ENCODE measurements around the gene SLC29A1. TPM values are rescaled to one million over a fixed set of nuclear protein-coding genes. Genes with fewer than 3 reads are reported as not detected.
A peak's percentile ranks its signal among the peaks of the same experiment; 100 is the strongest.

Gene SLC29A1
- polyA plus RNA-seq, 3 donors = 50.7 to 253 (median 57.6) TPM

DNA sequence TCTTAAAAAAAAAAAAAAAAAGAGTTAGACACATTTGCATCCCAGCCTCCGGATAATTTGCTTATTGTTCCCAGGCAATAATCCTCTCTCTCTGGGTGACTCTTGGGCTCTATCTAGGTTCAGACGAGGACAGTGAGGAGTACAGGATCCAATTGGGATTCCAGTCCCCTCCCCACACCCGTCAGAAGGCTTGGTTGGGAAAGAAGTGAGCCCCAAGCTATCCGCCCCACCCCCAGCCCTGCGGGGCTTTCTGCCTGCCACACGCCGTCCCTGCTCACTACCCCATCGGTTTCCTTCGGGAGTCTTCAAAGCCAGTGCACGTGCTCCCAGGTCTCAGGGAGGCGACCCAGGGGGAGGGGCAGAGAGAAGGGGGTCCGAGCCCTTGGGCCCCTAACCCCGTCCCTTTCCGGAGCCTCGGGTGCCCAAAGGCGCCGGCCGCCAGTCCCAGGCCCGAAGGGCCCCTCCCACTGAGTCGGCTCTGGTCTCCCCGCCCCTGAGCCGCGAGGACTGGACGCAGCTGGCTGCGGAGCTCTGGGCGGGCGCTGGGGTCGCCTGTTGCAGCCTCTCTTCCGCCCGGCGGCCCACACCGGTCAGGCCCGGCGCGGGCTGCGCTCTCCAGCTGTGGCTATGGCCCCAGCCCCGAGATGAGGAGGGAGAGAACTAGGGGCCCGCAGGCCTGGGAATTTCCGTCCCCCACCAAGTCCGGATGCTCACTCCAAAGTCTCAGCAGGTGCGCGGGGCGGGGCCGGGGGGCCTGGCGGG lies 4.2 kb upstream of the SLC29A1 start:
- WGBS, 3 donors = 1 to 2% (median 2%) methylated on average over 35 to 45 of the region's 45 CpGs
- H3K27ac ChIP-seq (ENCODE audit: low read depth, low read length) = peak overlapping the region; percentile 52

DNA sequence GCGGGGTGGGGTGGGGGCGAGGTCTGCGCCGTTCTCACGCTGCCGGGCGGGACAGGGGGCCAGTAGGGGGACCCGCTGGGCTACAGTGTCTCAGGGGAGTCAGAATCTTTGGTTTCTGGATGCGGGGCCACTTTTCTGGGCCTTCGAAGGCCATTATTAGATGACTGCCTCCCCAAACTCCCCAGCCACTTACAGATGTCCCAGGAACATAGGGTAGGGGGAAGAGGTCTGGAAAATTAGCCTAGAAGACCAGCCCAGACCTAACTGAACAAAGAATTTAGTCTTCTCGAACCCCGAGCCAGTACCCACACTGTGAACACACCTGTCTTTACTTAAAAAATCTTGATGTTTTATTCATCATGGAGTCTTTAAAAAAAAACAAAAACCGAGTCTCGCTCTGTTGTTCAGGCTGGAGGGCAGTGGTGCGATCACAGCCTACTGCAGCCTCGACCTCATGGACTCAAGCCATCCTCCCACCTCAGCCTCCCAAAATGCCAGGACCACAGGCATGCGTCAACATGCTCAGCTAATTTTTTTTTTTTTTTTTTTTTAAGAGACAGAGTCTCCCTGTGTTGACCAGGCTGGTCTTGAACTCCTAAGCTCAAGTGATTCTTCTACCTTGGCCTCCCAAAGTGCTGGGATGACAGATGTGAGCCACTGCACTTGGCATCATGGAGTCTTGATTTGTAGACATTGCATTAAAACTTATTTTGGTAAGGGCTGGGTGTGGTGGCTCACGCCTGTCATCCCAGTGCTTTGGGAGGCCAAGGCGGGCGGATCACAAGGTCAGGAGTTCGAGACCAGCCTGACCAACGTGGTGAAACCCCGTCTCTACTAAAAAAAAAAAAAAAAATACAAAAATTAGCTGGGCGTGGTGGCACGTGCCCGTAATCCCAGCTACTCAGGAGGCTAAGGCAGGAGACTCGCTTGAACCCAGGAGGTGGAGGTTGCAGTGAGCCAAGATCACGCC lies 3.3 kb upstream of the SLC29A1 start:
- 51 to 60% (median 57%) methylated on average over 25 to 28 of the region's 28 CpGs for WGBS, 3 donors
- H3K27ac ChIP-seq (ENCODE audit: low read depth, low read length) = peak overlapping the region; percentile 52

GRCh38 chr6:44220913-44221290 lies 2.5 kb upstream of the SLC29A1 start:
- WGBS, 3 donors = 69 to 90% (median 87%) methylated on average over 4 of the region's 4 CpGs
- H3K27ac ChIP-seq (ENCODE audit: low read depth, low read length) = no peak overlapping the region

GRCh38 chr6:44221291-44221960 lies 2.0 kb upstream of the SLC29A1 start:
- peak overlapping the region; percentile 77 for H3K27ac ChIP-seq (ENCODE audit: low read depth, low read length)
- 2 to 13% (median 10%) methylated on average over 4 of the region's 4 CpGs for WGBS, 3 donors

DNA sequence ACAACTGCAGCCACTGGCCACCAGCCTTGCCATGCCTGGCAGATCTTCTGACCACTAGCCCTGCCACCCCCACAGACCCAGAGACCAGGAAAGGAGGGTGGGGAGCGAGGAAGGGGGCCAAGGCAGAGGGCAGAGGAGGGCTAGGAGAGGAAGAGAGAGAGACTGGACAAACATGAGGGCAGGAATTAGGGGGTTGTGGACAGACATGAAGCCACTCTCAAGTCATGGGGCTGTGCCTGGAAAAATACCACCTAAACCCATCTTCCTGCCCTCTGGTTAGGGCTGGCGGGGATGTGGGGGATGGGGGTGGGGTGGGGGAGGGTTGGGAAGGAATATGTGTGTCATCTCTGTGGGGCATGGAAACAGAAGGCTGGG lies 1.4 kb upstream of the SLC29A1 start:
- 40 to 58% (median 41%) methylated on average over 2 of the region's 2 CpGs for WGBS, 3 donors
- no peak overlapping the region for H3K27ac ChIP-seq (ENCODE audit: low read depth, low read length)

DNA sequence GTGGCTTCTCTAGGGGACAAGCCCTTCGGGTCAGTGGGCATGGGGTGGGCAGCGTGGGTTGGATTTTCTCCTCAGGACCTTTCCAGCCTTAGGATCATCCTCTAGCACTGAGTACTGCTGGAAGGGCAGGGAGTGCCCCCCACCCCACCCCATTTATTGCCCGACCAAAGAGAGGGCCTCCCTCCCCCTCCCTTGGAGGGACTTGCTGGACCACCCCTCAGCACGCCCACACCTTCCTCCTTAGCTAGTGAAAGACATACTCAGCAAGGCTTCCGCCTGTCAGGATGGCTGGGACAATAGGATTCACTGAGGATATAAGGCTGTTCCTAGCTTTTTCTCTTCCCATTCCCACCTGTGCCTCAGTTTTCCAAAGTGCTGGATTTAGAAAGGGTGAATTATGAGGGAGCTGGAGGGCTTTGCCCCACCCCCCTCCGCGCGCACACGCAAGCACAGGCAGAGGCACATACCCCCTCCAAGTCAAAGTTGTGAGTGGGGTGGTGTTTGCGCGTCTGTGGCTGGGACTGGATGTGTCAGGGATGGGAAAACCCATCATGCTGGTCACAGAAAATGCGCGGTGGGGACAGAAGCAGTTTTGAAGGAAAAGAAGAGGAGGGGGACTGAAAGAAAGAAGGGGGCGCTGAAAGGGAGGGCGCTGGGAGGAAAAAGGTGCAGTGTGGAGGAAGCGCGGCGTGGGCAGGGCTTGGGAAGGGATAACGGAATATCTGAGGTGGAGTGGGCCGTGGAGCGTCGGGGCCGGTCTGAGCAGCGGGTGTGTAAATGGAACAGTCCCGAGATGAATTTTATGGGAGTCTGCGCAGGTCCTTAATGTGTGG lies 693 bp upstream of the SLC29A1 start:
- H3K27ac ChIP-seq (ENCODE audit: low read depth, low read length) = no peak overlapping the region
- 25 to 35% (median 27%) methylated on average over 26 of the region's 26 CpGs for WGBS, 3 donors

- no peak overlapping the region for H3K27ac ChIP-seq (ENCODE audit: low read depth, low read length)
- WGBS, 3 donors = 10 to 15% (median 12%) methylated on average over 12 to 18 of the region's 18 CpGs
Measured at GRCh38 chr6:44224029-44224964, 902 bp downstream of the SLC29A1 start.

DNA sequence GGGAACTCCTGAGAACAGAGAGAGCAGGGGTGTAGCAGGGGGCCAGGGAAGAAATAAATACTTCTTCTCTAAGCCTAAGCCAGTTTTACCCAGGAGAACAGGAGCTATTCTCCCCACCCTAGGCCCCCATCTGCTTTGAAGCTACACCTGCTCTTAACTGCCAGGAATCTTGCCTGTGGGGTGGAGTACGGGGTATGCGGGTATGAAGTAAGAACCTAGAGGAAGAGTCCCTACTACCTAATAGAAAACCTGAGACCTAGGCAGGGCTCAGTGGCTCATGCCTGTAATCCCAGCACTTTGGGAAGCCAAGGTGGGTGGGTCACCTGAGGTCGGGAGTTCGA lies 1.5 kb downstream of the SLC29A1 start:
- no peak overlapping the region for H3K27ac ChIP-seq (ENCODE audit: low read depth, low read length)
- 87 to 88% (median 88%) methylated on average over 4 of the region's 4 CpGs for WGBS, 3 donors

GRCh38 chr6:44225579-44226325 lies 2.4 kb downstream of the SLC29A1 start:
- no peak overlapping the region for H3K27ac ChIP-seq (ENCODE audit: low read depth, low read length)
- WGBS, 3 donors = 60 to 83% (median 77%) methylated on average over 8 of the region's 8 CpGs

- 33 to 54% (median 52%) methylated on average over 15 of the region's 15 CpGs for WGBS, 3 donors
- H3K27ac ChIP-seq (ENCODE audit: low read depth, low read length) = no peak overlapping the region
Measured at GRCh38 chr6:44226368-44227147, 3.2 kb downstream of the SLC29A1 start.

DNA sequence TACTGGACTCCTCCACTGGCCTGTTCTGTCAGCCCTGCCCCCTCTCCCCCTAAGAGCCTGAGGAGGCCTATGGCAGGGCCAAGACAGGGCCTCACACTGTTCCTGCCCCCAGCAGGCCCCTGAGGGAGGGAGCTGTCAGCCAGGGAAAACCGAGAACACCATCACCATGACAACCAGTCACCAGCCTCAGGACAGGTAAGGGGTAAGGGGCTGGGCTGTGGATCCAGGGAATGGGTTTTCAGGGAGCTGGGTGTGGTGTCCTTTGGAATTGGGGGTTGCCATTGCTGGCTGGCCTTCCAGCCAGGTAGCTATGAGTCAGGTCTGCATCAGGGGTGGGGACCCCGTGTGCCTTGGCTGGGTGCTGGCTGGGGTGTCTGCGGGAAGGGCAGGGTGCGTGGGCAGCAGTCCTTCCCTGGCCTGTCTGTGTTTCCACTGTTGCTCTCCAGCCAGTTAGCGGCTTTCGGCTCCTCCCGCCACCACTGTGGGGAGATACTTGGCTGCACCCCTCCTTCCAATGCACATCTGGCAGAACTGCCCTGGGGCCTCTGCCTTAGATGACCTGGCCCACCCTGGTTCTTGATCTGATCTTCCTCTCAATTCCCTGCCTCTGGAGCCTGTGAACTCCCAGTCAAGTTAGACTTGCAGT lies 3.9 kb downstream of the SLC29A1 start:
- H3K27ac ChIP-seq (ENCODE audit: low read depth, low read length) = no peak overlapping the region
- 59 to 78% (median 69%) methylated on average over 7 of the region's 7 CpGs for WGBS, 3 donors

GRCh38 chr6:44228031-44228430 lies 4.6 kb downstream of the SLC29A1 start:
- no peak overlapping the region for H3K27ac ChIP-seq (ENCODE audit: low read depth, low read length)
- 72 to 89% (median 77%) methylated on average over 6 of the region's 6 CpGs for WGBS, 3 donors

- no peak overlapping the region for H3K27ac ChIP-seq (ENCODE audit: low read depth, low read length)
- WGBS, 3 donors = 90 to 92% (median 91%) methylated on average over 7 of the region's 7 CpGs
Measured at GRCh38 chr6:44228433-44228832, 5.0 kb downstream of the SLC29A1 start.

- no peak overlapping the region for H3K27ac ChIP-seq (ENCODE audit: low read depth, low read length)
- WGBS, 3 donors = 51 to 73% (median 68%) methylated on average over 5 of the region's 5 CpGs
Measured at GRCh38 chr6:44228836-44229235, 5.4 kb downstream of the SLC29A1 start.

GRCh38 chr6:44229376-44230033 lies 6.1 kb downstream of the SLC29A1 start:
- WGBS, 3 donors = 65 to 71% (median 69%) methylated on average over 11 of the region's 11 CpGs
- no peak overlapping the region for H3K27ac ChIP-seq (ENCODE audit: low read depth, low read length)

Data from adipose tissue (tissue), 3 donors.